Effector memory CD8-positive, alpha-beta T cell (primary cell): ENCODE measurements around the gene CFAP54.

Source experiments
- ATAC-seq: fragments of 150-1000 bp; cut with Tn5 transposase; replicated peaks from 2 replicates; pipeline ENCODE4 v1.10.0; 2021; ENCODE audit warnings: mild to moderate bottlenecking, moderate library complexity
- DNase-seq, 3 experiments: peaks; one replicate each; pipeline ENCODE4 v3.0.0; 2021
- H3K27ac Mint-ChIP-seq, 2 donors: one replicate each; pipeline ENCODE4 v1.8.0; 2022; ENCODE audit warnings: mild to moderate bottlenecking in 2 of 2, mixed read lengths in 2 of 2, moderate library complexity in 2 of 2
- H3K27me3 Mint-ChIP-seq, 2 donors: one replicate each; pipeline ENCODE4 v1.8.0; 2022; ENCODE audit warnings: mixed read lengths in 2 of 2
- H3K36me3 Mint-ChIP-seq: one replicate; pipeline ENCODE4 v1.8.0; 2022; ENCODE audit warnings: mild to moderate bottlenecking, moderate library complexity, mixed read lengths; ENCODE audit not compliant: insufficient read depth
- H3K4me1 Mint-ChIP-seq, 2 donors: one replicate each; pipeline ENCODE4 v1.8.0; 2022; ENCODE audit warnings: low read depth in 2 of 2, mixed read lengths in 2 of 2
- H3K4me3 Mint-ChIP-seq, 2 donors: one replicate each; pipeline ENCODE4 v1.8.0; 2022; ENCODE audit warnings: mild to moderate bottlenecking in 2 of 2, mixed read lengths in 2 of 2, moderate library complexity in 2 of 2
- H3K9me3 Mint-ChIP-seq, 2 donors: one replicate each; pipeline ENCODE4 v1.8.0; 2022; ENCODE audit warnings: mixed read lengths in 2 of 2

CFAP54 gene

GRCh38 chr12:96890331-96890730 lies 401.0 kb downstream of the CFAP54 start:
- Mint-ChIP-seq H3K27me3 (peaks cover 37 to 50% of the 10 kb centered on the region in 2 donors), H3K9me3 (no peaks in the 10 kb centered on the region), H3K27ac (no peak overlapping the region), H3K4me1 (no peaks in the 10 kb centered on the region), H3K4me3 (no peak overlapping the region), H3K36me3 (no peaks in the 10 kb centered on the region)
- ATAC-seq = no peak
- DNase-seq = no peak

- H3K4me3 Mint-ChIP-seq = no peak overlapping the region
- H3K9me3 Mint-ChIP-seq = no peaks in the 10 kb centered on the region
- H3K4me1 Mint-ChIP-seq = no peaks in the 10 kb centered on the region
- H3K27me3 Mint-ChIP-seq = peaks cover 37 to 50% of the 10 kb centered on the region in 2 donors
- H3K27ac Mint-ChIP-seq = no peak overlapping the region
- no peaks in the 10 kb centered on the region for H3K36me3 Mint-ChIP-seq
- no peak for DNase-seq
- no peak for ATAC-seq
These were observed 402.7 kb downstream of the CFAP54 start for GRCh38 chr12:96892104-96892503.

- DNase-seq (no peak), ATAC-seq (no peak)
- H3K36me3 Mint-ChIP-seq = no peaks in the 10 kb centered on the region
- H3K27ac Mint-ChIP-seq = no peak overlapping the region
- H3K9me3 Mint-ChIP-seq = no peaks in the 10 kb centered on the region
- H3K27me3 Mint-ChIP-seq = peaks cover 23 to 24% of the 10 kb centered on the region in 2 donors
- H3K4me3 Mint-ChIP-seq = no peak overlapping the region
- no peaks in the 10 kb centered on the region for H3K4me1 Mint-ChIP-seq
These were observed 408.0 kb downstream of the CFAP54 start for GRCh38 chr12:96897421-96897820.

- H3K9me3 Mint-ChIP-seq = no peaks in the 10 kb centered on the region
- peaks cover 3% of the 10 kb centered on the region in 2 donors for H3K4me1 Mint-ChIP-seq
- no peak overlapping the region for H3K27ac Mint-ChIP-seq
- no peak overlapping the region for H3K4me3 Mint-ChIP-seq
- no peak for ATAC-seq
- H3K27me3 Mint-ChIP-seq = no peaks in the 10 kb centered on the region
- H3K36me3 Mint-ChIP-seq = peaks cover 2% of the 10 kb centered on the region
- DNase-seq = no peak
These were observed 411.8 kb downstream of the CFAP54 start for GRCh38 chr12:96901175-96901574.

GRCh38 chr12:96902076-96902475 lies 412.7 kb downstream of the CFAP54 start:
- Mint-ChIP-seq H3K4me1 (peaks cover 8% of the 10 kb centered on the region in 2 donors), H3K27me3 (no peaks in the 10 kb centered on the region), H3K9me3 (no peaks in the 10 kb centered on the region), H3K4me3 (no peak overlapping the region), H3K36me3 (peaks cover 7% of the 10 kb centered on the region), H3K27ac (no peak overlapping the region)
- no peak for ATAC-seq
- DNase-seq = no peak

- Mint-ChIP-seq H3K4me1 (peaks cover 34 to 44% of the 10 kb centered on the region in 2 donors), H3K27ac (peak overlapping the region; percentile 98 to 100), H3K4me3 (peak overlapping the region; percentile 89 to 95), H3K9me3 (no peaks in the 10 kb centered on the region), H3K36me3 (peaks cover 19% of the 10 kb centered on the region), H3K27me3 (no peaks in the 10 kb centered on the region)
- ATAC-seq (no peak), DNase-seq (peak in 1 of 3 experiments; percentile 2)
These were observed 417.1 kb downstream of the CFAP54 start for GRCh38 chr12:96906498-96906848.

GRCh38 chr12:96906849-96907670 lies 417.7 kb downstream of the CFAP54 start, which contains the start of gene NEDD1:
TSS of gene NEDD1 (plus strand) at chr12:96907257. CDS start at chr12:96909760, 2,503 bp downstream.
- H3K27ac Mint-ChIP-seq = peak within 1 kb of the TSS; percentile 98 to 100
- no peaks in the 10 kb centered on the region for H3K9me3 Mint-ChIP-seq
- DNase-seq (peak; percentile 76 to 84 (median 77)), ATAC-seq (peak; percentile 84)
- peak within 1 kb of the TSS; percentile 89 to 95 for H3K4me3 Mint-ChIP-seq
- H3K36me3 Mint-ChIP-seq = peaks cover 19% of the 10 kb centered on the region
- H3K4me1 Mint-ChIP-seq = peaks cover 34 to 46% of the 10 kb centered on the region in 2 donors
- no peaks in the 10 kb centered on the region for H3K27me3 Mint-ChIP-seq

- Mint-ChIP-seq H3K4me1 (peaks cover 34 to 46% of the 10 kb centered on the region in 2 donors), H3K36me3 (peaks cover 19% of the 10 kb centered on the region), H3K9me3 (no peaks in the 10 kb centered on the region), H3K27me3 (no peaks in the 10 kb centered on the region), H3K4me3 (peak overlapping the region; percentile 89 to 95), H3K27ac (peak overlapping the region; percentile 98 to 100)
- ATAC-seq (peak; percentile 21), DNase-seq (peak; percentile 5 to 21 (median 5))
These were observed 418.5 kb downstream of the CFAP54 start for GRCh38 chr12:96907671-96908422.

- Mint-ChIP-seq H3K4me3 (peak overlapping the region; percentile 89 to 95), H3K27ac (peak overlapping the region; percentile 98 to 100), H3K36me3 (peaks cover 19% of the 10 kb centered on the region), H3K9me3 (no peaks in the 10 kb centered on the region), H3K27me3 (no peaks in the 10 kb centered on the region), H3K4me1 (peaks cover 34 to 51% of the 10 kb centered on the region in 2 donors)
- no peak for ATAC-seq
- DNase-seq = no peak
These were observed 419.0 kb downstream of the CFAP54 start for GRCh38 chr12:96908423-96908675.

GRCh38 chr12:96912261-96912660 lies 422.9 kb downstream of the CFAP54 start:
- Mint-ChIP-seq H3K4me1 (peaks cover 37 to 52% of the 10 kb centered on the region in 2 donors), H3K9me3 (peaks cover 0 to 2% of the 10 kb centered on the region in 2 donors), H3K36me3 (peaks cover 13% of the 10 kb centered on the region)

GRCh38 chr12:96912943-96913342 lies 423.6 kb downstream of the CFAP54 start:
- H3K36me3 Mint-ChIP-seq = peaks cover 6% of the 10 kb centered on the region
- ATAC-seq = no peak
- no peak overlapping the region for H3K4me3 Mint-ChIP-seq
- no peak for DNase-seq
- peaks cover 0 to 2% of the 10 kb centered on the region in 2 donors for H3K9me3 Mint-ChIP-seq
- H3K27me3 Mint-ChIP-seq = no peaks in the 10 kb centered on the region
- H3K4me1 Mint-ChIP-seq = peaks cover 32 to 50% of the 10 kb centered on the region in 2 donors
- H3K27ac Mint-ChIP-seq = no peak overlapping the region

More at GRCh38 chr12:96912261-96912660, 422.9 kb downstream of the CFAP54 start:
- H3K27ac Mint-ChIP-seq = no peak overlapping the region
- H3K27me3 Mint-ChIP-seq = no peaks in the 10 kb centered on the region
- DNase-seq = no peak
- ATAC-seq = no peak
- H3K4me3 Mint-ChIP-seq = no peak overlapping the region

- no peak overlapping the region for H3K27ac Mint-ChIP-seq
- H3K36me3 Mint-ChIP-seq = peaks cover 16% of the 10 kb centered on the region
- H3K9me3 Mint-ChIP-seq = peaks cover 0 to 2% of the 10 kb centered on the region in 2 donors
- ATAC-seq (no peak), DNase-seq (no peak)
- H3K27me3 Mint-ChIP-seq = no peaks in the 10 kb centered on the region
- no peak overlapping the region for H3K4me3 Mint-ChIP-seq
- H3K4me1 Mint-ChIP-seq = peaks cover 17 to 21% of the 10 kb centered on the region in 2 donors
These were observed 430.3 kb downstream of the CFAP54 start for GRCh38 chr12:96919510-96920210.
